Stimulated activated CD8-positive, alpha-beta memory T cell treated with anti-CD3 and anti-CD28 coated beads, Interleukin-15, amount 100 ng/mL, for 24 hours (primary cell): ENCODE data around the gene IQCH.
"Not testable (repeated sequence)": the region's sequence is repeated elsewhere in the genome, so short reads cannot be mapped to it uniquely, and the experiment has no call there.

Experiments used
- DNase-seq: peaks from one replicate; pipeline ENCODE4 v3.0.0-alpha.2; 2020; ENCODE audit warnings: low read depth

Gene IQCH

GRCh38 chr15:67448372-67448771 lies 193.8 kb downstream of the IQCH start:
- DNase-seq: not testable (repeated sequence)

- not testable (repeated sequence) for DNase-seq
Measured at GRCh38 chr15:67453703-67454102, 199.1 kb downstream of the IQCH start.

- peak; percentile 70 for DNase-seq
Measured at GRCh38 chr15:67456677-67457529, 202.3 kb downstream of the IQCH start.

GRCh38 chr15:67458331-67459029 lies 203.9 kb downstream of the IQCH start:
- DNase-seq: no peak

GRCh38 chr15:67460521-67460920 lies 205.9 kb downstream of the IQCH start:
- no peak for DNase-seq

GRCh38 chr15:67461735-67462134 lies 207.1 kb downstream of the IQCH start:
- no peak for DNase-seq

- no peak for DNase-seq
Measured at GRCh38 chr15:67462875-67463274, 208.3 kb downstream of the IQCH start.

GRCh38 chr15:67463488-67463887 lies 208.9 kb downstream of the IQCH start:
- DNase-seq: no peak

- DNase-seq: no peak
Measured at GRCh38 chr15:67465196-67465952, 210.8 kb downstream of the IQCH start.

GRCh38 chr15:67468416-67468815 lies 213.8 kb downstream of the IQCH start:
- DNase-seq: no peak

- no peak for DNase-seq
Measured at GRCh38 chr15:67469680-67470079, 215.1 kb downstream of the IQCH start.

GRCh38 chr15:67472957-67473356 lies 218.4 kb downstream of the IQCH start:
- DNase-seq: no peak

- DNase-seq: no peak
Measured at GRCh38 chr15:67474405-67475110, 220.0 kb downstream of the IQCH start.

- no peak for DNase-seq
Measured at GRCh38 chr15:67479781-67480505, 225.4 kb downstream of the IQCH start.

- no peak for DNase-seq
Measured at GRCh38 chr15:67480741-67481140, 226.2 kb downstream of the IQCH start.

- DNase-seq: no peak
Measured at GRCh38 chr15:67481680-67482079, 227.1 kb downstream of the IQCH start.

GRCh38 chr15:67495585-67495984 lies 241.0 kb downstream of the IQCH start:
- DNase-seq: no peak

GRCh38 chr15:67501177-67501835 lies 246.7 kb downstream of the IQCH start:
- no peak for DNase-seq

- DNase-seq: no peak
Measured at GRCh38 chr15:67501836-67502461, 247.4 kb downstream of the IQCH start.

- no peak for DNase-seq
Measured at GRCh38 chr15:67504056-67504455, 249.5 kb downstream of the IQCH start.
